GF-D8 (cell line): Measurements from ENCODE around the gene MUCL3.
"Not testable (repeated sequence)": the region's sequence is repeated elsewhere in the genome, so short reads cannot be mapped to it uniquely, and the experiment has no call there.

Experiments
- DNase-seq: peaks from one replicate; lab custom pipeline; 2025; lab: John Stamatoyannopoulos, UW

The MUCL3 gene

DNA sequence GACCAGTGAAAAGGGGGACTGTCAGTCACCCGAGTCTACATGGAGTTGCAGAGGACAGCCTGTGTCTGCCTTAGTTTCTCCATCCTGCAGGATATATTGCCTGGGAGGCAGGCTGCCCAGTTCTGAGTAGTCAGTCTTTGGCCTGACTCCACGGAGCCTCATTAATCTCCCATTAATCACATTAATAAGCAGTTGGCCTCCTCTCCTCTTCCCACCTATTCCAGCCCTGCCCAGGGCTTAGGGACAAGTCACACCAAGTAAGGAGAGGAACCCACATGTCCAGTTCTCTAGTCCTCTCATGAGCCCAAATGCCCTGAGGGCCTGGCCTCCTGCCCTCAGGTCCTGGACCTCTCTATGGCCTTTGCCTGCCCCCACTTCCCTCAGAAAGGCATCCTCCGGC, 1.3 kb upstream of the MUCL3 start:
- no peak for DNase-seq

DNA sequence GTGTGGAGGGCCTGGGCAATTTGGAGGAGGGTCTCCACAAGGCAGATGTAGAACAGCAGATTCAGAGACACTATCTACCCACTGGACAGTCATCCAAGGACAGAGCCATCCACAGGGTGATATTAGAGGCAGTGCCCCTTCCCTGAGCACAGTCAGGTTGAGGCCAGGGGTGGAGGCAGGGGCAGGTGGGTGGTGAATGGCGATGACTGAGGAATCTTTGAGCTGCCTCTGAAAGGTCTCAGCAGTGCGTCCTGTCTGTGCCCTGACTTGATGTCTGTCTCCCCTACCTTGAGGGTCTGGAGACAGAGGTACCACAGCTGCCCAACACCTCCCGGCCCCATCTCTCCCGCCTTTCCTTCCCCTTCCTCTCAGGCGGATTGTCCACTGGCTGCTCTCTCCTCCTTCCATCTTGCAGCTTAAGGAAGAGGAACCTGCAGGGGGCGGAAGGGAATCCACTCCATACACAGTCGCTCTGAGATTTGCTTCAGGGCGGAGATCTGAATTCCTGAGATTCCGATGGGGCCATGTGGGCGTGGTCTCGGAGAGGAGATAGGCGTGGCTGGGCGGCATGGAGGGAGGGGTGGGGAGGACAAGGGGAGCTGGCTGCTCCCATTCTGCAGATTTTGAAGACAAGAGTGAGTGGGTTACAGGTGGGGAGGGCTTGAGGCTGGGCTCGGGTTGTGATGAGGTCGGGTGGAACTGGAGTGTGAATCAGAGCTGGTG, 1.7 kb downstream of the MUCL3 start:
- no peak for DNase-seq

DNA sequence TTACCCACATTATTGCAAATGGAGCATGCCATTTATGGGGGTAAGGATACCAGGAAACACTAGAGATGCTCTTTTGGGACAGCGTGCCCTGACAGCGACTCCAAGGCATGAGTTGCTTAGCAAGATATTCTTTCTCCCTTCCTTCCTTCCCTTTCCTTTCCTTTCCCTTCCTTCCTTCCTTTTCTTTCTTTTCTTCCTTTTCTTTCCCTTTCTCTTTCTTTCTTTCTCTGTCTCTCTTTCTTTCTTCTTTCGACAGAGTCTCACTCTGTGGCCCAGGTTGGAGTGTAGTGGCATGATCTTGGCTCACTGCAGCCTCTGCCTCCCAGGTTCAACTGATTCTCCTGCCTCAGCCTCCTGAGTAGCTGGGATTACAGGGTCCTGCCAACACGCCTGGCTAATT, 3.3 kb downstream of the MUCL3 start:
- no peak for DNase-seq

DNA sequence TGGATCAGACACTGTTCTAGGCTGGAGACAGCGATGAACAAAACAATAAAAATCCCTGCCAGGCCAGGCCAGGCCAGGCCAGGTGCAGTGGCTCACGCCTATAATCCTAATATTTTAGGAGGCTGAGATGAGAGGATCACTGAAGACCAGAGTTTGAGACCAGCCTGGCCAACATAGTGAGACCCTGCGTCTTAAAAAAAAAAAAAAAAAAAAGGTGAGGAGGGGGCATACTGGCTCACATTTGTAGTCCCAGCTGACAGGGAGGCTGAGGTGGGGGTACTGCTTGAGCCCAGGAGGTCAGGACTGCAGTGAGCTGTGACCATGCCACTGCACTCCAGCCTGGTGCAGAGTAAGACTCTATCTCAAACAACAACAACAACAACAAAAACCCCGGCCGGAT, 4.5 kb downstream of the MUCL3 start:
- no peak for DNase-seq

DNA sequence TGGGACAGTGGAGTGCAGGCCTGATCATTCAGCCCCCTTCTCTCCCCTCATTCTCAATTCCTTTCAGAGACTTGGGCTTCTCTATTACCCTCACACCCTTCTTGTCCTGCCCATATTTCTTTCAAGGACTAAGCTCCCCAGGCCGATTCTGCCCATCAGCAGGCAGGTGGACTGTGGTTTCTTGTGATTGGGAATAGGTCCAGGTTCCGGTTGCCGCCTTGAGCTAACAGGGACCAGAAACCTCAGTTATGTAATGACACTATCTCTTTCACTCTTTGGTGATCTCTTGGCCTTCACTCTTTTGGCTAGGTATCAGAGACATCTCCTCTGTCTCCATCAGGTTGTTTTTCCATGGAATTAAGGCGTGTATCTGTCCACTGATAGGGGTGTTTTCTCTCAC, 6.5 kb downstream of the MUCL3 start:
- DNase-seq, result no peak

DNA sequence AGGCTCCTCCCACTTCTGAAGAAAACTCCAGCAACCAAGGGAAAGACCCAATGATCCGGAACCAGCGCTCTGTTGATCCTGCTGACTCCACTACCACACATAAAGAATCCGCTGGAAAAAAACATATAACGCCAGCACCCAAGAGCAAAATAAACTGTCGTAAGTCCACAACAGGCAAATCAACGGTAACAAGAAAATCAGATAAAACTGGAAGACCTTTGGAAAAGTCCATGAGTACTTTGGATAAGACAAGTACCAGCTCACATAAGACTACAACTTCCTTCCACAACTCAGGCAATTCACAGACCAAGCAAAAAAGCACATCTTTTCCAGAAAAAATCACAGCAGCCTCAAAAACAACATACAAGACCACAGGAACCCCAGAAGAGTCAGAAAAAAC, 8.0 kb downstream of the MUCL3 start:
- no peak for DNase-seq

DNA sequence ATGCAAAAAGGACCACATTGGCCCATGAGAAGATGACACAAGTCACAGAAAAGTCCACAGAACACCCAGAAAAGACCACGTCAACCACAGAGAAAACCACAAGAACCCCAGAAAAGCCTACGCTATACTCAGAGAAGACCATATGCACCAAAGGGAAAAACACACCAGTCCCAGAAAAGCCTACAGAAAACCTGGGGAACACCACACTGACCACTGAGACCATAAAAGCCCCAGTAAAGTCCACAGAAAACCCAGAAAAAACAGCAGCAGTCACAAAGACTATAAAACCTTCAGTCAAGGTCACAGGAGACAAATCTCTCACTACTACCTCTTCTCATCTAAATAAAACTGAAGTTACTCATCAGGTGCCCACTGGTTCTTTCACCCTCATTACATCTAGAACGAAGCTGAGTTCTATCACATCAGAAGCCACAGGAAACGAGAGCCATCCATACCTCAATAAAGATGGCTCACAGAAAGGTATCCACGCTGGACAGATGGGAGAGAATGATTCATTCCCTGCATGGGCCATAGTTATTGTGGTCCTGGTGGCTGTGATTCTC, 11.2 kb downstream of the MUCL3 start:
- no peak for DNase-seq

DNA sequence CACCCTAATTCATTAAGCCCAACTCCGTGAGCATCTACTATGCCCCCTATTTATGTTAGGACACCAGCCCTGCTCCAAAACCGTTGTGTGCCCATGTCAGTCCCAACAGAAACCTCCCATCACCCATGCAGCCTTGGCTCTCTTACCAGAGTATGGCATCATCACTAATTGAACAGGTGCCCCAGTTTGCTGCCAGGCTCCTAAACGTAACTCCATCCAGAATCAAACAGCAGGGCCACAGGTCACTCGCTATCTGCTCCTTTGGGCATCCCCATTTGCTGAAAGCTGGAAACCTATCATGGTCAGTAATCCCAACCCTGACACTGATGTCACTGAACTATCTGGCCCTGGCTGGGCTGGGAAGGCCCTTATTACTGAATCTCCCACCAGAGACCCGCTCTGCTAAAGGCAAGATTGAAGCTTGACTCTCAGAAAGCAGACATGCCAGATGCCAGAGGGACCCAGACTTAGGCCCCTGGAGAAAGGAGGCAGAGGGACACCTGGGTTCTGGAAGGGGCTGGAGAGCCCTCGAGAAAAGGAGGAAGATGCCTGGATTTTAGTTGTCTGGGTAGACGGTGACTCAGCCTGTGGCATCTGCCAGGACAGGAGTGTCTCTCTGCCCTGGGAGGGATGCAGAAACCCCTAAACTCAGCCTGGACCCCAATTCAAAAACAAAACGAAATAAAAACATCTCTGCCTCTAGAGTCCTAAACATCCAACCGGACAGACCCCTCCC, 14.0 kb downstream of the MUCL3 start:
- DNase-seq, result no peak

DNA sequence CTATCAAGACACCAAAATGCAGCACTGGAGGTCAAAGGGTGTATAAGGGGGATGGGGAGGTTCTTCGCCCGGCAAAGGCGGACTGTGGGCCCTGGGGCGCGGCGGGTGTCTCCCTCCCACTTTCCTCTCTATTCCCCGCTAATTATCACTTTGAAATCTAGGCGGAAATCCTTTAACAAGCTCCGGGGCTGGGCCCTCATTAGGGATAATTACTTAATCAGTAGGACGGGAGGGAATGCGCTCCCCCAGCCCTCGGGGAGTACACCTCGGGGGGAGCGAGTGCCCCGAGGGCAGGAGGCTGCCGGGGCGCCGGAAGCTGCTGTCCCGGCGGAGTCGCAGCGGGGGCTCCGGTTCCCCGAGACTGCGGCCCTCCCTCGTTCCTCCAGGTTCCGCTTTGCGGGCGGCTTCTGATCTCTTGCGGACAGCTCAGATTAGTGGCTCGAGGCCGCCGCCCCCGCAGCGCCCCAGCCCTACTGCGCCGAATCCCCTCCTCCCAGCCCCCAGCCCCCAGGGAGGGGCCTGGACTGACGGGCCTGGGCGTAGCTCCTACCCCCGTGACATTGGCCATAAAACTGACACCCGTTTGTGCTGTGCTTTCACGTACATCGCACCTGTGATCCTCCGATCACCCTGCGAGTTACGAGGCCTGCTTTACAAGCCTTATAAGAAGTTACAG, 14.7 kb downstream of the MUCL3 start:
- DNase-seq, result no peak

DNA sequence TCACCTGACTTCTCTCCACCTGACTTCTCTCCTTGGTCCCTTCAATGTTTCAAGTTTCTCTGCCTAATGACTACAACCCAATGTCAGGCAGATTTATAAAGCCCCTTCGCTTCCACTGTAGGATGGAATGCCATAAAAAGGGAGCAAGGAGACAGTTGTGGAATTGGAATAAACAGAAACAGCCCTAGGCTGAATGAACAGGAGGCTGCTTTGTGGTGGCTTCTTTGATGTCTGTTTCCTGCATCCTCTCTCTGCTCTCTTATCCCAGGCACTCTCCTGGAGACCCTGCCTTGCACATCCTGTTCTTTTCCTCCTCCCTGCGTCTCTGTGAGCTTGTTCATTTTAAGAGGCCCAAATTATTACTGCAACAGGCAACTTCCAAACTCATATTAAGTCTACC, 16.9 kb downstream of the MUCL3 start:
- DNase-seq, result no peak

DNA sequence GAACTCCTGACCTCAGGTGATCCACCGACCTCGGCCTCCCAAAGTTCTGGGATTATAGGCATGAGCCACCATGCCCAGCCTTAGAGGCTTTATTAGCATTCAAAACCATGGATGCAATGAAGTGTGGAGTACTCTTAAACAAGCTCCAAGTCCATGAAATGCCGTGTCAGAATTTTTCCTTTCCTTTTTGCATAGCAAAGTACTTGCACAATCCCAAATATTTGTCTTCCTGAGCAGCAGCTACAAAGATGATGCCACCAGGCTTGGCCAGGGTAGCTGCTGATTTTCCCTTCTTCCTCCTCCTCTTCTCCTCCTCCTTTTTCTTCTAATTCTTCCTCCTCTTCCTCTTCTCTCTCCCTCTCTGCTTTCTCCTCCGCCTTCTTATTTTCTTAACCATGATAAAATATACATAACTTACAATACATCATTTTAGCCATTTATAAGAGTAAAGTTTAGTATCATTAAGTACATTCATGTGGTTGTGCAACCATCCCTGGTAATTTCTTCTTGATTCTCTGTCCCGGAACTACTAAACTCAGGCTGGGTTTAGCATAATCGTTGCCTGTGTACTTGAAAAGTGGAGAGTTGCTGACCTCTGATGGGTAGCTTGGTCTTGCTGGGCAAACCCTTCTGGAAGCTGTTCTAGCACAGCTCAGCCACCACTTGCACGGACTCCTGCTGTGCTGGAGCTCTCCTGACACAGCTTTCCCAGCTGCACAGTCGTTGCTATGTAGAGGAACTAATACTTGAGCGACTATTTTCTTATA, 20.3 kb downstream of the MUCL3 start:
- DNase-seq, result no peak

DNA sequence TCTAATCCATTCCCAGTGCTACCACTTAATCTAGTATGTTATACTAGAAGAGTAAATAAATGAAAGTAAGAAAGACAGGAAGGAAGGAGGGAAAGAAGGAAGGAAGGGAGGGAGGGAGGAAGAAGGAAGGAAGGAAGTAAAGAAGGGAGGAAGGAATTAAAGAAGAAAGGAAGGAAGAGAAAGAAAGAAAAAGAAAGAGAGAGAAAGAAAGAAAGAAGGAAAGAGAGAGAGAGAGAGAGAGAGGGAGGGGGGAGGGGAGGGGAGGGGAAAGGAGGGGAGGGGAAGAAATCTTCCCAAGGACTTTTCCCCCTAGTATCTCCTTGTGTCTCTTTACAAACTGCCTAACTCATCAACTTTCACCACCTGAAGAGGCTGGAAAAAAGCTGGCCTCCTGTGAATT, 21.9 kb downstream of the MUCL3 start:
- no peak for DNase-seq

DNA sequence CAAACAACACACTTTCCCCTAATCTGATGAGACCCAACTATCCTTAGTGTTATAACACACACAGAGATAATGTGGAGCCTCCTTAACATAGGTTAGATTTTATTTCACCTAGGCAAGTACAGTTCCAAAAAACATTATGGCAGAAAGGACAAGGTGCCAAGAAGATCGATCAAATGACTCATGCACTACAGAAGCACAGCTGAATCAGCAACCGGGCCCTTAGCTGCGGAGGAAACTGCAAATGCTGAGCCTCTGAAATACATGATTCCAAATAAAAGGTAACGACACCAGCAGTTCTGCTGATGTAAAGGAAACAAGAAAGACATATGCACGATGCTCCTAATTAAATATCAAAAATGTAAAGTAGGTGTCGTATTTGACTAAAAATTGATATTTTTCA, 22.9 kb downstream of the MUCL3 start:
- DNase-seq, result no peak

DNA sequence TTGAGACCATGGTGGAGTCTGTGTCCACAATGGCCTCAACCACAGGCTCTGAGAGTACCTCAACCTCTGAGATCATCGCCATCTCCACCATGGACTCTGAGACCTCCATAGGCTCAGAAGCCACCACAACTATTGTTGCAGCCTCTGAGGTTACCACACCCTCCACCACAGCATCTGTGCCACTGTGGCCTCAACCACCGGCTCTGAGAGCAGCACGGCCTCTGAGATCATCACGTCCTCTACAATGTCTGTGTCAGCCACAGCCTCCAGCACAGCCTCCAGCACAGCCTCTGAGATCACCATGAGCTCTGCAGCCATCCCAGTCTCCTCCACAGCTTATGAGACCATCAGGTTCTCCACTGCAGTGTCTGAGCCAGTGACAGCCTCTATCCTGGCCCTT, 23.3 kb downstream of the MUCL3 start:
- no peak for DNase-seq

DNA sequence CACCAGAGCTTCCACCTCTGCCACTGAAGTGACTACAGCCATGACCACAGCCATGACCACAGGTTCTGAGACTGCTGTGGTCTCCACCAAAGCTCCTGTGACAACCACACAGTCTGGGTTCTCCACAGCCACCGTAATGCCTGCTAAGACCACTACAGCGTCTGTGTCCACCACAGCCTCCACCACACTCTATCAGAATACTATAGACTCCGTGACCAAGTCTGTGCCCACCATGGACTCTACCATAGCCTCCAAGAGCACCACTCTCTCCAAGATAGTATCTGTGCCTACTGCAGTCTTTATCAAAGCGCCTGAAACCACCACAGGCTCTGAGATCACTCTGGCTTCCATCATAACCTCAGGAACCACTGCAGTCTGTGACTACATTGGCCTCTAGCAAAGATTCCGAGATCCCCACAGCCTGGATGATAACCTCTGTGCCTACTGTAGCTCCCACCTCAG, 24.4 kb downstream of the MUCL3 start:
- DNase-seq, result no peak

DNA sequence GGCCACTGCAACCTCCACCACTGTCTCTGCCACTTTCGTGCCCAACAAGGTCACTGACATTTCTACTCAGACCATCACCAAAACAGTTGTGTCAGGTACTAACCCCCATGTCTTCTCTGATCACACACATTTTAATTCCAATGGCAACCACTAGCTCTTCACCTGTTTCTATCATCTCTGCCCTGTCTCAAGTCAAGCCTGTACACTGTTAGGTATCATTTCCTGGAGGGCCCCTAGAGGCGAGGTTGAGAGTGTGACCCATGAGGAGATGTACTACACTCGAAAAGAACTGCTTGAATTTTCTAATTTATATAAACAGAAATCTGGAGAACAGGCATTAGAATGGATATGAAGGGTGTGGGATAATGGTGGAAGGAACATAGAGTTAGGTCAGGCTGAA, 25.4 kb downstream of the MUCL3 start:
- no peak for DNase-seq

DNA sequence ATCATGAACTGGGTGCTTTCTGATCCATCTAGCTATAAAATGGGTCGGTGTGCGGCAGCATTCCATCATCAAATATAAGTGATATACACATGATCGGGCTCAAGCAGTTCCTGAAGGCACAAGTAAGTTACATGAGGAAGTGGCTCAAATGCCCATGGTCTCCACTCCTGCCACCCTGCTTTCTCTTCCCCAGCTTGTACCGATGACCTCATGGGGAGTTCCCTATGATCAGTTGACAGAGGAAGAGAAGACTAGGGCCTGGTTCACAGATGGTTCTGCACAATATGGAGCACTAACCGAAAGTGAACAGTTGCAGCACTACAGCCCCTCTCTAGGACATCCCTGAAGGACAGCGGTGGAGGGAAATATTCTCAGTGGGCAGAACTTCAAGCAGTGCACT, 28.4 kb downstream of the MUCL3 start:
- DNase-seq, result not testable (repeated sequence)

DNA sequence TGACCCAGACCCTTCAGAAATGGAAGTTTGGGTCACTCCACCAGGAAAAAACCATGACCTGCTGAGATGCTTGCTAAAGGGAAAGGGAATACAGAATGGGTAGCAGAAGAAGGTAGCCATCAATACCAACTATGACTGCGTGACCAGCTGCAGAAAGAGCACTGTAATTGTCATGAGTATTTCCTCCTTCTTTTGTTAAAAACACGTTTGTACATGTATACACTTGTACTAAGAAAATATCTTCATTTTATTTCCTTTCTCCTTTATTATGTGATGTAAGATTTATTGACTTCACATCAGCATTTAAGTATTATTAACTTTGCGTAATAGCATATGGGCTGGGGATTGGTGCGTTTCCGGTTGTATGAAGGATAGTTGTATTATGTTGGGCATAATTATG, 30.2 kb downstream of the MUCL3 start:
- DNase-seq, result no peak

DNA sequence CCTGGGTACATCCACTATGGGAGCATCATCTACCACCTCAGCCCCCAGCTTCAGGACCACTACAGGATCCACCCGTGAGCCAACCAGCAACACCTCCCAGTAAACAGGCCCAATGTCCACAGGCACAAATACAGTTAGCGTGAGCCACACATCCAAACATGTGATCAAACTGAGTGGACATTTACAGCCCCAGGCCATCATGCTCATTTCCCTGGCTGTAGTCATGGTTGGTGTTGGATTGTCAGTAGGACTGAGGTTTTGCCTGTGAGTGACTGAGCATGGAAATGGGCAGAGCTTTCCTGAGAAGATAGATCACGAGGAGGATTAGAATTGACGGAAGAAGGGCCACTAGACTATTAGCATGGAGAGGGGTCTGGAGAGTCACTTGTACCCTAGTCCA, 32.0 kb downstream of the MUCL3 start:
- no peak for DNase-seq

DNA sequence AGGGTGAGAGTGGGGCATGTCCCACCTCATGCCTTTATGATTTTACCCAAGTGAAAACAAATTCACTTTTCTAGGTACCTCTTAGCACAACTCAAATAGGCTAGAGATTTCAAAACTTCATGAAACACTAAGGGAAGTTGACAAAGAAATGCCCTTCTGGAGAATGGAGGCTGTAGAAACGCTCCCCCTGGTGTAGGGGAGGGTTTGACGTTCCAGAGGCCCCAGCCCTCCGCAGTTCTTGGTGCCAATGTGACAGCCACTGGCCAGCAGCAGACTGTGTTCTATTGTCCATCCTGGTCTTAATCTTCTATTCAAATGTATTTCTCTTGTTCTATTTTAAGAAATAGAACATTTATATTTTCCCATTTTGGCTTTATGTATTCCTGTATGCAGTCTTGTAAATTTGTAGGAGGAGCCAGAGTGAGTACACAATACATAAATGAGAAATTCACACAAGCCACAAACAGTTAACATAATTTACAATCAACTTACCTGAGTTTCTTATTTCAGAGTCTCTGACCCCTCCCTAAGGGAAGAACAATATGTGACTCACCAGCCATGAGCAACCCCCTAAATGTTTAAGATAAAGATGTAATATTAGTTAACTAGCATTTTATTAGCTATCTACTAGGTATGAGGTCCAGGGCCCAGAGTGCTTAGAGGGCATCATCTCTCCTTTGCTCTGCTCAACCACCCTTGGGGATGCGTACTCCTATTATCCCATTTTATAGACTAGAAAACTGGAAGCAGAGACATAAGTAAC, 33.9 kb downstream of the MUCL3 start:
- DNase-seq, result no peak

DNA sequence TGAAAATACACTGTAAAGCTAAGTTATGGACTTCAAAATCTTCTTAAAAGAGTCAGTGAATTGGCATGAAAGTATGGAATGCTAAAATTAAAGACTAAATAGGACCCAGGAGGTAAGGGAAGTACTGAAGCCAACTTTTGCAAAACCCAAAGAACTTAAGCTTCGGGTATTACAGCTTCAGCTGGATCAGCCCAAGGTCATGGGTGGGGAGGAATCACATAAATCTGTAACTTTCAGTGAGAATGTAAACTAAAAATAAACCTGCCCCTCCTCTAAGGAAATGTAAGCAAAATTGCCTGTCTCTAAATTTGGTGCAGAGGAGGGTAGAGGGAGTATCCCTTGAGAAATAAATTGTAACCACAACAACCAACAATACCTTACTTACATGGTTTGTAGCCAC, 38.4 kb downstream of the MUCL3 start:
- no peak for DNase-seq
